ENCODE results near the gene JPT2.

DNA sequence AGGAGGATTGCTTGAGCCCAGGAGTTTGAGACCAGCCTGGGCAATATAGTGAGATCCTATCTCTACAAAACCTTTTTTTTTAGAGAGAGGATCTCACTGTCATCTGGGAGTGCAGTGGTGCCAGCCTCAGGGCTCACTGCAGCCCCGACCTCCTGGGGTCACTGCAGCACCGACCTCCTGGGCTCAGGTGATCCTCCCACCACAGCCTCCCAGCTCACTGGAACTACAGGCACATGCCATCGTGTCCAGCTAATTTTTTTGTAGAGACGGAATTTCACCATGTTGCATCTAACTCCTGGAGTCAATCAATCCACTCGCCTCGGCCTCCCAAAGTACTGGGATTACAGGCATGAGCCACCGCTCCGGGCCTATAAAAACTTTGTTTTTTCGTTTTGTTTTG is 43.3 kb downstream of the JPT2 start:
- TF ChIP-seq POLR2AphosphoS5 (IDR thresholded peaks at IDR 0.05; ENCODE audit: low read depth, low read length) = no peak
- TF ChIP-seq POLR2A (IDR thresholded peaks at IDR 0.05; ENCODE audit: low read depth, low read length) = no peak
